ENCODE measurements around the gene HSD17B2. TPM values are rescaled to one million over a fixed set of nuclear protein-coding genes. Genes with fewer than 3 reads are reported as not detected.

HSD17B2 gene
- total RNA-seq, 4 donors from 2014 or later: not detected

- DNase-seq (ENCODE audit: low spot score in 2 of 2): no peak
- Histone ChIP-seq H3K36me3 (no peaks in the 10 kb centered on the region), H3K4me3 (peak overlapping the region in 2 of 4 donors; percentile 38 to 58), H3K9me3 (peaks cover 0 to 24% (median 3%) of the 10 kb centered on the region in 4 donors), H3K27ac (no peak overlapping the region), H3K27me3 (peaks cover 0 to 11% of the 10 kb centered on the region in 2 donors), H3K4me1 (no peaks in the 10 kb centered on the region)
- 84 to 86% methylated on average over 8 of the region's 8 CpGs for WGBS, 2 donors
- TF ChIP-seq EP300 (IDR thresholded peaks at IDR 0.05): no peak
- no peak for TF ChIP-seq POLR2A (IDR thresholded peaks at IDR 0.05)
- TF ChIP-seq CTCF (IDR thresholded peaks at IDR 0.05): no peak
These were observed 24.4 kb upstream of the HSD17B2 start for GRCh38 chr16:82010649-82011048.

DNA sequence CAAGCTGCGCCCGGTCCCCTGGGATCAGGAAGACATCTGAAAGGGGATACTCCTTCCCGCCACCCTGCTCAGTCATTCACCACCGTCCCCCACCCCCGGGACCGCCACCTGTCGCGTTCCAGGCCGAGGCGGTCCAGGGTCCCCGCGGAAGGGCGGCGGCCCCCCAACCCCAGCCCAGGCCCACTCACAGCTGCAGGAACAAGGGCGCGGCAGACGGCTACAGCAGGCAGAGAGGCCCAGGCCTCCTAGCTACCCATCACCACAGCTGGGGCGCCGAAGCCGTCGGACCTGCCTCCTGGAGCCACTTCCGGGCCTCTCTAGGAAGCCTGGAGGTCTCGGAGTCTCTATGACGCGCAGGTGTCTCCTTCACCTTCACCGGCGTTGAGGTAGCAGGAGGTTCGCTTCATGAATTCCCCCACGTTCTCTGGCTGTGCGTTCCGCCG lies 23.8 kb upstream of the HSD17B2 start, which contains the start of gene SDR42E1:
Gene SDR42E1, minus strand, starts transcription at position 272 of the 443 bp plus-strand sequence. CDS start 10,612 bp downstream, outside the sequence.
- peaks cover 0 to 24% (median 3%) of the 10 kb centered on the region in 4 donors for H3K9me3 ChIP-seq
- no peaks in the 10 kb centered on the region for H3K36me3 ChIP-seq
- WGBS, 2 donors: 8 to 10% methylated on average over 21 to 30 of the region's 32 CpGs
- peaks cover 0 to 11% of the 10 kb centered on the region in 2 donors for H3K27me3 ChIP-seq
- DNase-seq (ENCODE audit: low spot score in 2 of 2): no peak
- peak within 1 kb of the TSS in 1 of 4 donors; percentile 65 for H3K27ac ChIP-seq
- no peak for TF ChIP-seq CTCF (IDR thresholded peaks at IDR 0.05)
- no peak for TF ChIP-seq POLR2A (IDR thresholded peaks at IDR 0.05)
- TF ChIP-seq EP300 (IDR thresholded peaks at IDR 0.05): no peak
- H3K4me1 ChIP-seq: no peaks in the 10 kb centered on the region
- peak within 1 kb of the TSS in 3 of 4 donors; percentile 33 to 58 (median 38) for H3K4me3 ChIP-seq

GRCh38 chr16:82013139-82013538 lies 21.9 kb upstream of the HSD17B2 start:
- no peak for DNase-seq (ENCODE audit: low spot score in 2 of 2)
- Histone ChIP-seq H3K27ac (no peak overlapping the region), H3K4me1 (no peaks in the 10 kb centered on the region), H3K36me3 (no peaks in the 10 kb centered on the region), H3K27me3 (peaks cover 0 to 11% of the 10 kb centered on the region in 2 donors), H3K9me3 (peaks cover 0 to 24% (median 3%) of the 10 kb centered on the region in 4 donors), H3K4me3 (no peak overlapping the region)
- 92 to 96% methylated on average over 2 of the region's 2 CpGs for WGBS, 2 donors
- no peak for TF ChIP-seq EP300 (IDR thresholded peaks at IDR 0.05)
- TF ChIP-seq CTCF (IDR thresholded peaks at IDR 0.05): no peak
- no peak for TF ChIP-seq POLR2A (IDR thresholded peaks at IDR 0.05)

DNA sequence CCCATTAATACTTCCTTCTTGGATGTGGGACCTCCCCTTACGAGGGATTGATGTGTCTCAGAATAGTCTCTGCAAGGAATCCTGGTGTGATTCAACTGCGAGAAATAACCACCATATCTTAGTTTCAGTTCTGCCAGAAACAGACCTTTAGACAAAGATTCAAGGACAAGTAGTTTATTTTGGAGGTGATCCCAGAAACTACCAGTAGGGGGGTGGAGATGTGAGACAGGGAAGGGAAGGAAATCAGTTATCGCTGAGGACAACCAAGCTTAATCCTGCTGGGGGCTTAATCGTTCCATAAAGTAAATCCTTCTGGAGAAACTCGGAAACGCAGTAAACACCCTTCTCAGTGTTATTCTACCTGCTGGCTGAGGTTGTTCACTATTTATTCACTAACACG lies 18.8 kb upstream of the HSD17B2 start:
- no peaks in the 10 kb centered on the region for H3K36me3 ChIP-seq
- H3K4me1 ChIP-seq: no peaks in the 10 kb centered on the region
- WGBS, 2 donors: 38 to 43% methylated on average over 7 of the region's 7 CpGs
- TF ChIP-seq POLR2A (IDR thresholded peaks at IDR 0.05) (no peak), CTCF (IDR thresholded peaks at IDR 0.05) (no peak), EP300 (IDR thresholded peaks at IDR 0.05) (no peak)
- H3K4me3 ChIP-seq: no peak overlapping the region
- peaks cover 0 to 10% (median 3%) of the 10 kb centered on the region in 4 donors for H3K9me3 ChIP-seq
- peak in 1 of 2 donors; percentile 14 for DNase-seq (ENCODE audit: low spot score in 2 of 2)
- peaks cover 0 to 4% of the 10 kb centered on the region in 2 donors for H3K27me3 ChIP-seq
- peak overlapping the region in 2 of 4 donors; percentile 16 to 17 for H3K27ac ChIP-seq

- no peak for TF ChIP-seq EP300 (IDR thresholded peaks at IDR 0.05)
- no peak for TF ChIP-seq CTCF (IDR thresholded peaks at IDR 0.05)
- no peak for TF ChIP-seq POLR2A (IDR thresholded peaks at IDR 0.05)
- H3K36me3 ChIP-seq: no peaks in the 10 kb centered on the region
- 43 to 63% methylated on average over 2 of the region's 2 CpGs for WGBS, 2 donors
- peaks cover 0 to 10% (median 3%) of the 10 kb centered on the region in 4 donors for H3K9me3 ChIP-seq
- H3K27me3 ChIP-seq: no peaks in the 10 kb centered on the region
- peak in 1 of 2 donors; percentile 17 for DNase-seq (ENCODE audit: low spot score in 2 of 2)
- H3K4me3 ChIP-seq: no peak overlapping the region
- H3K27ac ChIP-seq: no peak overlapping the region
- H3K4me1 ChIP-seq: no peaks in the 10 kb centered on the region
These were observed 18.1 kb upstream of the HSD17B2 start for GRCh38 chr16:82016964-82017363.

Data from tibial nerve (tissue), 4 donors.